Fibroblast of mammary gland (primary cell): ENCODE data around the gene PLCL2.

Experiments used
- DNase-seq: peaks from one replicate; pipeline ENCODE4 v3.0.0-alpha.2; 2010; ENCODE audit warnings: low read depth
- H3K4me3 ChIP-seq: 2 replicates; pipeline ENCODE4 v1.5.1; 2011; ENCODE audit warnings: low read depth, mild to moderate bottlenecking, low read length, moderate library complexity; ENCODE audit not compliant: control insufficient read depth
- CTCF ChIP-seq: conservative IDR thresholded peaks from 2 replicates; pipeline ENCODE4 v1.5.1; 2011; ENCODE audit warnings: low read depth, low read length, inconsistent platforms; ENCODE audit not compliant: control insufficient read depth, insufficient read depth

The PLCL2 gene

GRCh38 chr3:16883723-16884083 lies 1.1 kb upstream of the PLCL2 start:
- TF ChIP-seq CTCF, result no peak
- DNase-seq, result peak; percentile 34
- peak overlapping the region; percentile 54 for H3K4me3 ChIP-seq

GRCh38 chr3:16884084-16884747 lies 539 bp upstream of the PLCL2 start:
- TF ChIP-seq CTCF, result peak; percentile 44
- H3K4me3 ChIP-seq, result peak overlapping the region; percentile 54
- DNase-seq, result peak; percentile 59

DNA sequence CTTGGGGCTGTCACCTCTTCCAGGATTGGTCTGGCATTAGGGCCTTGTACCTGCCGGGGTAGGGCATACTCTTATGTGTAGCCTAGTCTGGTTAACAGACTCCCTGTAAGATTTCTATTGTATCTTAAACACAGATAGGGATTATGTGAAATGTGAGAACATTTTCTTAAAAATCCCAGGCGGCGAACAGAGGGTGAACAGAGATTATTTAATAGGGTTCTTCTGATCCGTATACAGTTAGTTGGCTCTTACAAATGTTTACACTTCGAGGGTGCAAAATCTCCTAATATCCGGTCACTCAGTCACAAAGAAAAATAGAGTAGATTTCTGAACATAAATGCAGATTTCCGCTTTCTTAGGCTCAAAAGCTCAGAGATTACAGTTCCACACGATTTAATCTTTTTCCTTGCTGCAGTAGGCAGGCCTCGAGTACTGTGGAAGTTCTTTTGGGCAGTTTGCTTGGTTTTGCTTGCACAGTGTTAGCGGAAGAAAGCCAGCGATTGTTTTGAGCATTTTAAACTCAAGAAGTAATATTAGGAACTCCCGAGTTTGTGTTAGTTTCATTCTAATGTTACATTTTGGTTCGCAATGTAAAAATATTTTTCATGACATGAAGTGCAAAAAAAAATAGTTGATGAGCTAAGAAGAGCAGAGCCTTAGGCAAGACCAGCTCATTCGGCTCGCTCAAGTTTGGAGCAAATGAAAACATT lies 993 bp downstream of the PLCL2 start:
- peak overlapping the region; percentile 84 for H3K4me3 ChIP-seq
- DNase-seq, result peak; percentile 42
- TF ChIP-seq CTCF, result no peak

GRCh38 chr3:16886303-16886683 lies 1.5 kb downstream of the PLCL2 start:
- H3K4me3 ChIP-seq, result peak overlapping the region; percentile 84
- TF ChIP-seq CTCF, result no peak
- peak; percentile 45 for DNase-seq

DNA sequence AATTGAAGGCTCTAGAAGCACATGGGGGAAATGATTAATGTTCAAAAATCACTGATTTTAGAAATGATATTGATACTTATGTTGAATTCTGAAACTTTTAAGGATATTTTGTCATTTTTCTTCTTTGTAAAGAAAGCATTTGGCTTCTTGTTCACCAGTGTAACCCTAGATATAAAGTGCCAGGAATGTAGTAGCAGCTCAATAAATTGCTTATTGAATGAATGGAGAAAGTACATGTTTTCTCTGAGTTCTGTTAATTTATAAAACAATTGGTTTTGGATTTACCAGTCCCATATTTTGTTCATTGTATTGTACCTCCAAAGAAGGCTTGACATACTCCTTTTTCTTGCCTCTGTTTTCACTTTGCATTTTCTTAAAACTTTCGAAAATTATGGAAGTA lies 2.4 kb downstream of the PLCL2 start:
- no peak for TF ChIP-seq CTCF
- DNase-seq, result no peak
- no peak overlapping the region for H3K4me3 ChIP-seq

DNA sequence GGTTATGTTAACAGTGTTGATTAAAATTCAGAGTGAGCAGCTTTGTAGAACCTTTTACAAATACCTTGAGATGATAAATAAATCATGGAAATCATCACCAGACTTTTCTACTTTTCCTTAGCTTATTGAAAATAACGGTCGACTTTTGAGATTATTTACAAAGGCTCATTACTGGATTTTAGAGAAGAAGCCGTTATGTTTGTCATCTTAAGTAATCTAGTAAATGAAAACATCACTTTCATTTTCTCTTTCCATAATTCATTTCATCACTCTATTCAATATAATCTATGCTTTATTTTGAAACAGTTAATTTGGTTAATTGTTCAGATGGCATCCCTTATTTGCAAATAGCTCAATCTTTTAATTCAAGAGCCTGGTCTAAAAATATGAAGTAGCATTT lies 3.6 kb downstream of the PLCL2 start:
- no peak for DNase-seq
- no peak overlapping the region for H3K4me3 ChIP-seq
- no peak for TF ChIP-seq CTCF
